Embryonic facial prominence (tissue), 1 donor: ENCODE measurements around the gene MTUS2.

Experiments
- DNase-seq: peaks from one replicate; pipeline ENCODE4 v3.0.0-alpha.2; 2016; ENCODE audit errors: extremely low spot score

Gene MTUS2

GRCh38 chr13:28820099-28821051 lies at the start of gene MTUS2:
TSS of gene MTUS2 (plus strand) at chr13:28820339.
- no peak for DNase-seq

- no peak for DNase-seq
These were observed 41.6 kb upstream of the MTUS2 start for GRCh38 chr13:28778308-28779215.

- no peak for DNase-seq
These were observed 27.1 kb upstream of the MTUS2 start for GRCh38 chr13:28792992-28793391.

GRCh38 chr13:28794396-28794795 lies 25.7 kb upstream of the MTUS2 start:
- no peak for DNase-seq

GRCh38 chr13:28796938-28797257 lies 23.2 kb upstream of the MTUS2 start:
- DNase-seq = no peak

GRCh38 chr13:28805193-28805819 lies 14.8 kb upstream of the MTUS2 start:
- no peak for DNase-seq

- DNase-seq = no peak
These were observed 2.9 kb upstream of the MTUS2 start for GRCh38 chr13:28817204-28817603.

- no peak for DNase-seq
These were observed 951 bp upstream of the MTUS2 start for GRCh38 chr13:28819046-28819730.

GRCh38 chr13:28819735-28820098 lies 422 bp upstream of the MTUS2 start:
- DNase-seq = no peak

- no peak for DNase-seq
These were observed 2.0 kb downstream of the MTUS2 start for GRCh38 chr13:28822151-28822550.

- no peak for DNase-seq
These were observed 2.7 kb downstream of the MTUS2 start for GRCh38 chr13:28822801-28823200.

- DNase-seq = no peak
These were observed 5.2 kb downstream of the MTUS2 start for GRCh38 chr13:28825379-28825778.

- no peak for DNase-seq
These were observed 6.2 kb downstream of the MTUS2 start for GRCh38 chr13:28826368-28826767.

- DNase-seq = no peak
These were observed 10.4 kb downstream of the MTUS2 start for GRCh38 chr13:28830580-28830979.

GRCh38 chr13:28831117-28831516 lies 11.0 kb downstream of the MTUS2 start:
- DNase-seq = no peak

- DNase-seq = no peak
These were observed 17.0 kb downstream of the MTUS2 start for GRCh38 chr13:28837111-28837510.

- no peak for DNase-seq
These were observed 23.5 kb downstream of the MTUS2 start for GRCh38 chr13:28843639-28844038.

- no peak for DNase-seq
These were observed 29.3 kb downstream of the MTUS2 start for GRCh38 chr13:28849441-28849840.

GRCh38 chr13:28850226-28850625 lies 30.1 kb downstream of the MTUS2 start:
- no peak for DNase-seq

GRCh38 chr13:28851422-28851821 lies 31.3 kb downstream of the MTUS2 start:
- DNase-seq = no peak

GRCh38 chr13:28854657-28855056 lies 34.5 kb downstream of the MTUS2 start:
- DNase-seq = no peak

GRCh38 chr13:28856287-28856686 lies 36.1 kb downstream of the MTUS2 start:
- no peak for DNase-seq
